ENCODE measurements around the gene PCSK6.

- TF ChIP-seq, protein P1, sequence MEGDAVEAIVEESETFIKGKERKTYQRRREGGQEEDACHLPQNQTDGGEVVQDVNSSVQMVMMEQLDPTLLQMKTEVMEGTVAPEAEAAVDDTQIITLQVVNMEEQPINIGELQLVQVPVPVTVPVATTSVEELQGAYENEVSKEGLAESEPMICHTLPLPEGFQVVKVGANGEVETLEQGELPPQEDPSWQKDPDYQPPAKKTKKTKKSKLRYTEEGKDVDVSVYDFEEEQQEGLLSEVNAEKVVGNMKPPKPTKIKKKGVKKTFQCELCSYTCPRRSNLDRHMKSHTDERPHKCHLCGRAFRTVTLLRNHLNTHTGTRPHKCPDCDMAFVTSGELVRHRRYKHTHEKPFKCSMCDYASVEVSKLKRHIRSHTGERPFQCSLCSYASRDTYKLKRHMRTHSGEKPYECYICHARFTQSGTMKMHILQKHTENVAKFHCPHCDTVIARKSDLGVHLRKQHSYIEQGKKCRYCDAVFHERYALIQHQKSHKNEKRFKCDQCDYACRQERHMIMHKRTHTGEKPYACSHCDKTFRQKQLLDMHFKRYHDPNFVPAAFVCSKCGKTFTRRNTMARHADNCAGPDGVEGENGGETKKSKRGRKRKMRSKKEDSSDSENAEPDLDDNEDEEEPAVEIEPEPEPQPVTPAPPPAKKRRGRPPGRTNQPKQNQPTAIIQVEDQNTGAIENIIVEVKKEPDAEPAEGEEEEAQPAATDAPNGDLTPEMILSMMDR (IDR thresholded peaks at IDR 0.05): no peak
- no peak for TF ChIP-seq POLR2A (IDR thresholded peaks at IDR 0.05)
Observed at GRCh38 chr15:101357885-101358284, 131.6 kb downstream of the PCSK6 start.
